HG03135 (cell line): ENCODE results near the gene FBF1.
"Not testable (repeated sequence)": the region's sequence is repeated elsewhere in the genome, so short reads cannot be mapped to it uniquely, and the experiment has no call there.

ENCODE experiments used
- ATAC-seq: cut with Tn5 transposase; IDR thresholded peaks from one replicate; pipeline ENCODE4 v1.9.1; 2021; ENCODE audit warnings: mild to moderate bottlenecking, moderate library complexity; ENCODE audit not compliant: unreplicated experiment

Gene FBF1

DNA sequence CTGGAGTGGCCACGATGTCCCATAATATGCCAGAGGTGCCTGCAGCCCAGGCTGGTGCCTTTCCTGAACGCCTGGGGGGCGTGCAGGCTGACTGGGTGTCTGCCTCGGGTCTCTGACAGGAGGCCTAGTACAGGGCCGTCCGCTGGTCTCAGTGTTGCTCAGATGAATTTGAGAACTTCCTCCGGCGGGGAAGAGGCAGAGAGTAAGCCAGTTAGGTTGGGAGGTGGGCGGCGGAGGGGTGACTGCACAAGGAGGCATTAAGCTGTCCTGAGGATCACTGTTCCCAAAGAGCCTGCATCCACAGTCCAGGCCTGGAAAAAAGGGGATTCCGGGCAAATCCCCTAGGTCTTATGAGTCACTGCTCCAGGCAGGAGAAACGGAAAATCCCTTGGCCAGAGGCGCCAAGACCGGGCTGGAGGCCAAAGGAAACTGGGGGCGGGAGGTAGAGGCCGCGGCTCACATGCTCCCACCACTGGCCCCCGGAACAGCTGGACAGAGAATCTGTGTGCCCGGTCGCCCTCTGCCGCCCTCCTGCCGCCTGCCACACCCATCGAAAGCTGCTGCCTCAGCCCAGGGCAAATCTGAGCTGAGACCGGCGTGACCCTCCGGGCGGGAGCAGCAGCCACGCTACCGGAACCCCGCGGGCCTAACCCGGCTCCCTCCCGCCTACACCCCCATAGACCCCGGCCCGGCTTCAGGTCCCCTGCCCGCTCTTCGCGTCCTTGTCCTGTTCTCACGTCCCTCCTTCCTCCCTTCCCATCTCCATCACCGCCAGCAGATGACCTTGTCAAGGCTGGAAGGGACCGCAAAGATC lies 63.7 kb downstream of the FBF1 start:
- no peak for ATAC-seq

GRCh38 chr17:75876190-75876937 lies 64.5 kb downstream of the FBF1 start:
- ATAC-seq: no peak

GRCh38 chr17:75875940-75876189 lies 65.0 kb downstream of the FBF1 start:
- ATAC-seq: no peak

DNA sequence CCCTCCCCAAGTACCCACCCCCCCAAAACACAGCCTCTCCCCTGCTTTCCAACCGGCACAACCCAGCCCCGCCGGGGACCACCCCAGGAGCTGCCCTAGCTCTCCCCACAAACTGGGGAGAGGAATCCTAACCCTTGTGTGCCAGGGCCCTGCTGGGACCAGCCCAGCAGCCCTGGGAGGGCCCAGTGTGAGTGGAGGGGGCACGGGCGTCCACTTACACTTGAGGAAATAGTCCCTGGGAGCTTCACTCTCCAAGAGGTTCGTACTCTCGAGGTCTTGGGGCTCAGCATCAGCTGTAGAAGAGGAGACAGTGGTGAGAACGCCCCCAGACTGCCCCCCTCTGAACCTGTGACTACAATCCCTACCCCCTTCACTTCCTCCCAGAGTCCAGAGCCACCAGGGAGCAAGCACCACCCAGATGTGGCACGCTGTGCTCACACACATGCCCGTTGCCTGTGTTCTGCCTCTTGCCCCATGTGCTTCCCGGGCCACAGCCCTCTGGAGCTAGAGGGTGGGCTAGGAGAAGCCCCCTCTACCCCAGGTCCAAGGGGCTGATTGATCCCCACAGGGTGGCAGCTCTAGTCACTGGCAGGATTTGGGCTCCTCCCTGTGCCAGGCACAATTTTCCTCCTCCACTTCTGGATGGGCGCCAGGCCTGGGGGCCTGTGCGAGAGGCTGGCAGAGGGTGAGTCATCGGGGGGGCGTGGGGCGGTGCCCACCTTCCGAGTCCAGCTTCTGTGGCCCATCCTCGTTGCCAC lies 65.5 kb downstream of the FBF1 start:
- no peak for ATAC-seq

DNA sequence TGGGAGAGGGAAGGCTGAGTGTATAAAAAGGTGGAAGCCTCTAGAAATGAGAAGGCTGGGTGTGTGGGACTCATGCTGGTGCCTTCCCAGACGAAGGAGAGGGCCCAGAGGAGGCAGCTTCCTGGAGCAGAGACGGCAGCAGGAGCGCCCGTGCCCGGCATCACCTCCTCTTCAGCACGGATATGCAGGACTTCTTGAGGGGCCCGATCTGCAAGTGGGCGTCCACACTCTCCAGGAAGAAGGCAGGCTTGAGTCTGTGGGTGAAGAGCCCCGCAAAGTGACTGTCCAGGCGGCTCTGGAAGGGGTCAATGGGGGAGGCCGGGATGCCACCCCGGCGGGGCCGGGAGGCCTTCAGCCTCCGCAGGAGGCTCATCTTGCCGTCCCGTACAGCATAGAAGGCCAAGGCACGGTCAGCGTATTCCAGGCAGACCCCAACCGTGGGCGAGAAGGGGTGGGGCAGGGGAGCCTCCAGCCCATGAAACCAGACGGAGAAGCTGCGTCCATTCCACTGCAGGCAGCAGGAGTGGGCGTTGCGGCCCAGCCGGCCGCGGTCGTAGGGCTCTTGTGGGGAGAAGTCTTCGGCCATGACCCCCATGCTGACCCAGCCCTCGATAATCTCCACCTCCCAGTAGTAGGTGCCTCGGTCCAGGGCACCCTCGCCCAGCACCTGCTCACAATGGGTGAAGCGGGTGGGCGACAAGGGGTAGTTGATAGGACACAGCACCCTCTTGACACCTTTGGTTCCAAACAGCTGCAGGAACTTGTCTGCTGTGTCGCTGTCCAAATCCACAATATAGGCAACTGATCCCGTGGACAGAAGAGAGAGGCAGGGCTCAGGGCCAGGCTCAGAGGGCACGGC lies 66.3 kb downstream of the FBF1 start:
- no peak for ATAC-seq

- ATAC-seq: no peak
These were observed 67.1 kb downstream of the FBF1 start for GRCh38 chr17:75873587-75874322.

DNA sequence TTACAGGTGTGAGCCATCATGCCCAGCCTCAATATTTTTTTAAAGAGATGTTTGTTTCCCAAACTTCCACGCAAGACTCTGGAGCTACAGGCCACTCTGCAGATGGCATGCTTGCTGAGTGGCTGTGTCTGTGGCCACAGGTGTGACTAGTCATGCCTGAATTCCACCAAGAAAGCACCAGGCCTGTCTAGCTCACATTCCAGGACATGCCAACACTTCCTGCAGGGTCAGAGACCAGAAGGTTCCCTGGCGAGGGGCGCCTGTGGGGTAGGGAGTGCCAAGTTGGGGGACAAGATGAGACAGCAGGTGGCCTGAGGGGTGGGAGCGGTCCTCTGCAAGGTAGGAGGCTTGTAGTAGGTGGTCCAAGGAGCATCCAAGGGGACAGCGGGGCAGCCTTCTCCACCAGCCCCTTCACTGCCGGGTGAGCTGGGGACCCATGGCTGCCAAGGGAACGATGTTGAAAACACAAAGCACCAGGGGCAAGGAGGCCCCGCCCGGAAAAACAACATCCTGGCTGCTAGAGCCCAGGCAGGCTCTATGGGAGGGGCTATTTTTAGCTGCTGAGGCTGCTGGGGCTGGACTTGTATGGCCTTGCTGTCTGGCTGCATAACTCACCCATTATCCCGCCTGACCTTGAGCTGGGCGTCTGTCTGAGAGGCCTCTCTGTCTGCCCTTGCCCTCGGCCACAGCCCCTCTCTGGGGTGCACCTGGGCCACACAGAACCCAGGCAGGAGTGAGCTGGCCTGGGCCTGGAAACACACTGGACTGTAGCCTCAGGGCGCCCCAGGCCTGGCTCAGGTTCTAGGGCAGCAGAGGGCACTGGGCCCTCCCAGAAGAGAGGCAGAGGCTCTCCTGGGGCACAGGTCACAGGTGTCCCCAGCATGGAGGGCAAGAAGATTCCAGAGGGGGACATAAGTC lies 68.1 kb downstream of the FBF1 start:
- no peak for ATAC-seq

DNA sequence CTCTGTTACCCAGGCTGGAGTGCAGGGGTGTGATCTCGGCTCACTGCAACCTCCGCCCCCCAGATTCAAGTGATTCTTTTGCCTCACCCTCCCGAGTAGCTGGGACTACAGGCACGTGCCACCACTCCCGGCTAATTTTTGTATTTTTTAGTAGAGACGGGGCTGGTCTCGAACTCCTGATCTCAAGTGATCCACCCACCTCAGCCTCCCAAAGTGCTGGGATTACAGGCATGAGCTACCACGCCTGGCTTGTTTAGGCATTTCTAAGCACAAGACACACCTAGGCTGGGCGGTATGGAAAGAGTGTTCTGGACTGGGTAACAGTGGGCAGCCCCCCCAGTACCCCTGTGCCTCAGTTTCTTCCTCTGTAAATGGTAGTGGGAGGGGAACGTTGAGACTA lies 70.6 kb downstream of the FBF1 start:
- ATAC-seq: not testable (repeated sequence)

GRCh38 chr17:75869282-75870141 lies 71.3 kb downstream of the FBF1 start:
- no peak for ATAC-seq

DNA sequence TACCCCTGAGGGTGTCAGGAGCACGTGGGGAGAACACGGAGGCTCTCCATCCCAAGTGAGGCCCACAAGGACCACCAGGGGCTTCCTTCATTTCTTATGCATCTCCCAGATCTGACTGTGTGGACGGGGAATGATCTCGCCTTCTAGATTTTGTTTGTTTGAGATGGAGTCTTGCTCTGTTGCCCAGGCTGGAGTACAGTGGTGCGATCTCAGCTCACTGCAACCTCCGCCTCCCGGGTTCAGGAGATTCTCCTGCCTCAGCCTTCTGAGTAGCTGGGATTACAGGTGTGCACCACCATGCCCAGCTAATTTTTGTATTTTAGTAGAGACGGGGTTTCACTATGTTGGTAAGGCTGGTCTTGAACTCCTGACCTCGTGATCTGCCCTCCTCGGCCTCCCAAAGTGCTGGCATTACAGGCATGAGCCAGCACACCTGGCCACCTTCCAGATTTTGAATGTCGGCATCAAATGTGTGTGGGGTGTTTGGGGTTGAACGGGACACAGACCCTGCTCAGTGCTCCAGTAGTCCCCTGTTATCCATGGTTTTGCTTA lies 72.0 kb downstream of the FBF1 start:
- ATAC-seq: not testable (repeated sequence)

- ATAC-seq: not testable (repeated sequence)
These were observed 75.2 kb downstream of the FBF1 start for GRCh38 chr17:75865404-75866188.

DNA sequence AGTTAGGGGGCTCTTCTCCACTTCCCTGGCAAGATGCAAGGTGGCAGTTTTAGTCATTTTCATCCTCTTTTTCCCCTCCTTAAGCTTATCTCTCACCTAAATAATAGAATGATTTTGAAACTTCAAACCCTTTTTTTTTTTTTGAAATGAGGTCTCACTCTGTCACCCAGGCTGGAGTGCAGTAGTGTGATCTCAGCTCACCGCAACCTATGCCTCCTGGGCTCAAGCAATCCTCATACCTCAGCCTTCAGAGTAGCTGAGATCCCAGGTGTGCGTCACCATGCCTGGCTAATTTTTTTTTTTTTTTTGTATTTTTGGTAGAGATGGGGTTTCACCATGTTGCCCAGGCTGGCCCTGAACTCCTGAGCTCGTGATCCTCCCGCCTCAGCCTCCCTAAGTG lies 76.0 kb downstream of the FBF1 start:
- not testable (repeated sequence) for ATAC-seq

DNA sequence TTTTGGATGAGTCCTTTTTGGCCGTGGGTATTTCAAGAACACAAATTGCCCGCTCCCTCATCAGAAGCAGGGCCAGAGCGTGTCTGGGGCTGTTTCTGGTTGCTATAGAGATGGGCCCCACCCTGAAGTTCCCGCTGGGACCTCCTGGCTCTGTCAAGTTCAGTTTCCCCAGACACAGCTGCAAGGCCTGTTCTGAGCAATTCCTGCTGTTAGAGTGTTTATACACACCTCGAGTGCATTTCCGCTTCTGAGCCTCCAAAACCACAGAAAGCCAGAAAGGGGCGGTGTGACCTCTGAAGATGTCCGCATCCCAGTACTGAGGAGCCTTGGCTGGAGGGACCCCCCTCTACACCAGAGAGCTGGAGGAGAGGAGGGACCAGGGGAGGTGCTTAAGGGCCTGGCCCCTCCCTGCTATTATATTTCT lies 76.4 kb downstream of the FBF1 start:
- peak; percentile 84 for ATAC-seq

GRCh38 chr17:75861927-75862317 lies 78.9 kb downstream of the FBF1 start:
- no peak for ATAC-seq
